Brain microvascular endothelial cell (primary cell): ENCODE results near the gene SHC2.

Experiments
- DNase-seq: peaks from one replicate; pipeline ENCODE4 v3.0.0-alpha.2; 2020
- H3K27ac ChIP-seq: fragments of 250-450 bp; sonication (Bioruptor Pico); 2 replicates; pipeline ENCODE4 v1.5.1; 2020; ENCODE audit warnings: mild to moderate bottlenecking, moderate library complexity
- H3K27me3 ChIP-seq: fragments of 250-450 bp; sonication (Bioruptor Pico); replicated peaks from 2 replicates; pipeline ENCODE4 v1.5.1; 2020; ENCODE audit warnings: mild to moderate bottlenecking
- H3K36me3 ChIP-seq: fragments of 250-450 bp; sonication (Bioruptor Pico); replicated peaks from 2 replicates; pipeline ENCODE4 v1.5.1; 2020; ENCODE audit warnings: mild to moderate bottlenecking
- H3K4me3 ChIP-seq: 2 replicates; pipeline ENCODE4 v1.5.1; 2011; ENCODE audit warnings: low read depth, mild to moderate bottlenecking, control low read depth, low read length, moderate library complexity
- in situ Hi-C: cut with HindIII; loops from 2 replicates; pipeline ENCODE4 v1.10.0; 2017; ENCODE audit warnings: low sequenced_read_pairs, low pct_ligation_motif_present
- TF ChIP-seq, protein P1 (sequence below): IDR thresholded peaks from 2 replicates; pipeline ENCODE4 v1.5.1; 2011; ENCODE audit warnings: low read depth, mild to moderate bottlenecking, moderate library complexity, low read length, control low read depth, inconsistent platforms; ENCODE audit errors: missing control alignments

SHC2 gene

DNA sequence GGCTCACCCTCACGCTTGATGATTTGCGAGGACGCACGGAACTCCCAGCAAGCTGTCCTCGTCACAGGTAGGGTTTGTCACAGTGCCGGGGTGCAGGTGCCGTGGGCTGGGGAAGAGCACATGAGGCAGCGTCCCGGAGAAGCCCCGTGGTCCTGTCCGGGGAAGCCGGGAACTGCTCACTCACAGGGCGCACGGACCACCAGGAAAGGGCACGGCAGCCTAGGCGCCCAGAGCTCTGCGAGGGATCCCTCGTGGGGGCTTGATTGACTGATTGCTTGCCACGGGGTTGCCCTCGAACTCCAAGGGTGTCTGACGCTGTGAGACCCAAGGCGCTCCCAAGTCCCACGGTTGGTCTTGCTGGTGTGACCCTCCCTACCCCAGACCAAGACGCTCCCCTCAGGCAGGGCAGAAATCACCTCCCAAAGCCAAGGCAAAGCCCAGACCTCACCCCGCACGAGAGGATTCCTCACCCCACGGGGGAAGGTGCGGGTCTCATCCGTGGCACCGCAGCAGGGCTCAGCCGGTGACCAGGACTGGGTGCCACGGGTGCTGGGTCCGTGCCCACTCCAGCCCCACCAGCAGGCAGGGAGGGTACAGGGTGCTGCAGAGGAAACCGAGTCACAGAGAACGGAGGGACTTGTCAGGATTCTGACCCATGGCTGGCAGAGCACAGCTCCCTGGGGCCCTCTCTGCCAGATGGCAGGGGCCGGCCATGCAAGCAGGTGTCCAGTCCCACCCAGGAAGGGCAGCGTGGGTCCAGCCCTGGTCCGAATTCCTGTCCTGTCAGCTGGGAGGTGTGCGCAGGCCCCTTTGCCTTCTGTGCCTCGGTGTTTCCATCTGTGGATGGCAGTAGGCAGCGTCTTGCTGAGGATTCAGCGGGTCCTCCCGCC, 59.6 kb downstream of the SHC2 start:
- Histone ChIP-seq H3K27me3 (no peaks in the 10 kb centered on the region), H3K36me3 (no peaks in the 10 kb centered on the region), H3K27ac (no peak overlapping the region), H3K4me3 (no peak overlapping the region)
- TF ChIP-seq, protein P1, sequence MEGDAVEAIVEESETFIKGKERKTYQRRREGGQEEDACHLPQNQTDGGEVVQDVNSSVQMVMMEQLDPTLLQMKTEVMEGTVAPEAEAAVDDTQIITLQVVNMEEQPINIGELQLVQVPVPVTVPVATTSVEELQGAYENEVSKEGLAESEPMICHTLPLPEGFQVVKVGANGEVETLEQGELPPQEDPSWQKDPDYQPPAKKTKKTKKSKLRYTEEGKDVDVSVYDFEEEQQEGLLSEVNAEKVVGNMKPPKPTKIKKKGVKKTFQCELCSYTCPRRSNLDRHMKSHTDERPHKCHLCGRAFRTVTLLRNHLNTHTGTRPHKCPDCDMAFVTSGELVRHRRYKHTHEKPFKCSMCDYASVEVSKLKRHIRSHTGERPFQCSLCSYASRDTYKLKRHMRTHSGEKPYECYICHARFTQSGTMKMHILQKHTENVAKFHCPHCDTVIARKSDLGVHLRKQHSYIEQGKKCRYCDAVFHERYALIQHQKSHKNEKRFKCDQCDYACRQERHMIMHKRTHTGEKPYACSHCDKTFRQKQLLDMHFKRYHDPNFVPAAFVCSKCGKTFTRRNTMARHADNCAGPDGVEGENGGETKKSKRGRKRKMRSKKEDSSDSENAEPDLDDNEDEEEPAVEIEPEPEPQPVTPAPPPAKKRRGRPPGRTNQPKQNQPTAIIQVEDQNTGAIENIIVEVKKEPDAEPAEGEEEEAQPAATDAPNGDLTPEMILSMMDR: no peak
- in situ Hi-C loops: no loop called here
- DNase-seq: no peak

DNA sequence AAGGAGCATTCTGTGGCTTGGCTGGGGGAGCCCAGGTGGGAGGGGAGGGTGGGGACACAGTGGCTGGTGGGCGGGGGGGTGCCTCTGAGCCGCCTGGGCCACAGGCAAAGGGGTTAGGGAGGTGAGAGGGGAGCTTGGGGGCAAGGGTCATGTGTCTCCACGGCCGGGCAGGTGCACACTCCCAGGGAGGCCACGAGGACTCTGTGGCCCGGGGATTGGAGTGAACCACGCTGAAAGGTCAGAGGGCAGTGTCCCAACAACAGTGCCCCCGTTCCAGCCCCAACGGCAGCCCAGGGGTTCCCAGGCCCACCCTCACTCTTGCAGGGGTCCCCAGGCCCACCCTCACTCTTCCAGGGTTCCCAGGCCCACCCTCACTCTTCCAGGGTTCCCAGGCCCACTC, 61.5 kb downstream of the SHC2 start:
- no peaks in the 10 kb centered on the region for H3K36me3 ChIP-seq
- DNase-seq: no peak
- no peak overlapping the region for H3K4me3 ChIP-seq
- H3K27ac ChIP-seq: no peak overlapping the region
- no peaks in the 10 kb centered on the region for H3K27me3 ChIP-seq
- TF ChIP-seq, protein P1: no peak
- in situ Hi-C loops: no loop called here

DNA sequence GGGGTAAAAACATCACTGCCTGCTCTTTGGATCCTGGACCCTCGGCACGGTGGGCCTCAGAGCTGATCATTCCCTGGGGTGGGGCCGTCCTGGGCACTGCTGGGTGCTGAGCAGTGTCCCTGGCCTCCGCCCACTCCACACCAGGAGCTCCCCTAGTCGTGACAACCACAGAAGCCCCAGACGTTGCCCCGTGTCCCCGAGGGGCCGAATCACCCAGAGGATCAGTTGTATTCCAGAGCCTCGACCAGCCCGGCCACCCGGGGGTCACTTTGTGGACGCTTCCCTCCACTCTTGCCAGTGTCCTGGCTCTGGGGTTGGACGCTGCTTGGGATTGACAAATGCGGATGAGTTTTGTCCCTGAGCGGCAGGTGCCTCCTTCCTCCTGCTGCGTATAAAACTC, 62.1 kb downstream of the SHC2 start:
- no peak for DNase-seq
- H3K4me3 ChIP-seq: no peak overlapping the region
- in situ Hi-C loops: no loop called here
- no peak overlapping the region for H3K27ac ChIP-seq
- no peaks in the 10 kb centered on the region for H3K27me3 ChIP-seq
- H3K36me3 ChIP-seq: no peaks in the 10 kb centered on the region
- TF ChIP-seq, protein P1: no peak

DNA sequence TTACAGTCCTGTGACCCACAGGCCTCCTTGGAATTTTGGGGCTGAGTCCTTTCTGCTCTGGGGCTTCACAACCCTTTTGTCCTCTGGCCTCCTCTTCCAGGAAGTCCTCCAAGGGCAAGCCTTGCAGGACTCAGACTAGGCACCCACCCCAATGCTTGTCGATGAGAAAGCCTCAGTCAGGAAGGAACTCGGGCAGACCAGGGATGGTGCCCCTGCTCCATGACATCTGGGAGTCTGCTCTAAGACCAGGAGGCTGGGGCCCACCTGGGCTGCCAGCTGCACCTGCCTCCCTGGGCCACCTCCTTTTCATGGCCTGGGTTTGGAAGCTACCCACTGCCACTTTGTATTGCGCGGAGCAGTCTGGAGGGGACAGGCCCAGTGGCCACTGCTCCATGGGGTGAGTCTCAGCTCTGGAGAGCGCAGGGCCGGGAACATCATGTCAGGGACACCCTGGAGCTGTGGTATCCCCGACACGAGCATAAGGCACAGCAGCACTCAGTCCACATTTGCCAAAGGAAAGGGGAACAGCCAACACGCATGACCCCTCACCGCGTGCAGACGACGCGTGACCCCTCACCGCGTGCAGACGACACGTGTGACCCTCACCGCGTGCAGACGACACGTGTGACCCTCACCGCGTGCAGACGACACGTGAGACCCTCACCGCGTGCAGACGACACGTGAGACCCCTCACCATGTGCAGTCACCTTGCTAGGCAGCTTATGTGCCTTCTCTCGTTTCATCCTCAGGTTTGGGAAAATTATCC, 62.7 kb downstream of the SHC2 start:
- H3K27me3 ChIP-seq: no peaks in the 10 kb centered on the region
- H3K36me3 ChIP-seq: no peaks in the 10 kb centered on the region
- in situ Hi-C loops: no loop called here
- DNase-seq: no peak
- TF ChIP-seq, protein P1: no peak
- no peak overlapping the region for H3K4me3 ChIP-seq
- H3K27ac ChIP-seq: no peak overlapping the region

DNA sequence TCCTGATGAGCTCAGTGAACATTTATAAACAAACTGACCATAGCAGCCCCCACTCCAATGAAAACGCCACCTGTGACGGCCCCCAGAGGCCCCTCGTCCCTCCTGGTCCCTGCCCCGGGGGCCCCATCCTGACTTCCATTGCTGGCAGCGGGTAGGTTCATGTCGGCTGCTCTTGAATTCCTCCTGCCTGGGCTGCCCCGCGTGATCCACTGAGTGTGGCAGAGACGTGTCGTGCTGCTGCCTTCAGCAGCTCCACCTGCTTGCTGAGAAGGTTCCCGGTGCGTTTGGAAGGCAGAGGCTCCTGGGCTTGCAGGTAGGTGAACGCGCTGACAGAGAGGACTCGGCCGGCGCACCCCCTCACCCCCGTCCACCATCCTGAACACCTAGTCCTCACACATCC, 63.5 kb downstream of the SHC2 start:
- DNase-seq: no peak
- in situ Hi-C loops: no loop called here
- Histone ChIP-seq H3K4me3 (no peak overlapping the region), H3K27ac (no peak overlapping the region), H3K36me3 (no peaks in the 10 kb centered on the region), H3K27me3 (no peaks in the 10 kb centered on the region)
- TF ChIP-seq, protein P1: no peak
